Panc1 (cell line): ENCODE results near the gene TTLL11. TPM values are rescaled to one million over a fixed set of nuclear protein-coding genes. Genes with fewer than 3 reads are reported as not detected.

Experiments
- ATAC-seq: fragments of 200-7000 bp; cut with Tn5 transposase; 2 replicates; pipeline ENCODE4 v1.9.1; 2020; ENCODE audit warnings: mild to moderate bottlenecking, moderate library complexity
- BruUV-seq: library from RNA; stranded (reverse); fragments of 400-500 nt; replicated peaks from 2 replicates; lab custom pipeline; 2021; lab: Mats Ljungman, UMichigan
- CTCF ChIA-PET: fragments of 300-600 bp; sonication (Branson Sonifier 250); formaldehyde crosslinking; loops from one replicate; lab custom pipeline; 2022; ENCODE audit warnings: antibody characterized with exemption; lab: Charles Lee
- POLR2A ChIA-PET: fragments of 300-600 bp; sonication (Branson Sonifier 250); formaldehyde crosslinking; loops from one replicate; lab custom pipeline; 2022; ENCODE audit warnings: antibody characterized with exemption; lab: Charles Lee
- DNase-seq: peaks from one replicate; pipeline ENCODE4 v3.0.0-alpha.2; 2010; ENCODE audit warnings: low read depth, low spot score
- H3K27ac ChIP-seq: 2 replicates; pipeline ENCODE4 v1.5.1; 2011; ENCODE audit warnings: mild to moderate bottlenecking, low read length, inconsistent platforms
- H3K27me3 ChIP-seq: fragments of 200-500 bp; sonication (Bioruptor generic); 2 replicates; pipeline ENCODE4 v1.6.0; 2014; ENCODE audit warnings: low read length, inconsistent platforms; ENCODE audit not compliant: control insufficient read depth, insufficient read depth
- H3K36me3 ChIP-seq: fragments of 200-500 bp; sonication (Bioruptor generic); 2 replicates; pipeline ENCODE4 v1.5.1; 2014; ENCODE audit warnings: inconsistent platforms, mild to moderate bottlenecking, low read length, moderate library complexity; ENCODE audit not compliant: control insufficient read depth, insufficient read depth
- H3K4me1 ChIP-seq: 2 replicates; pipeline ENCODE4 v1.5.1; 2011; ENCODE audit warnings: inconsistent platforms, mild to moderate bottlenecking, low read length, moderate library complexity; ENCODE audit not compliant: control insufficient read depth, insufficient read depth
- H3K4me3 ChIP-seq, 2 experiments: 2 replicates each; pipeline ENCODE4 v1.5.1; 2011 to 2012; ENCODE audit warnings: low read depth in 2 of 2, low read length in 2 of 2, mild to moderate bottlenecking in 2 of 2, inconsistent platforms in 1 of 2, moderate library complexity in 1 of 2
- H3K9me3 ChIP-seq: fragments of 200-500 bp; sonication (Bioruptor generic); 2 replicates; pipeline ENCODE4 v1.5.1; 2014; ENCODE audit warnings: low read depth, mild to moderate bottlenecking, inconsistent platforms, low read length, moderate library complexity; ENCODE audit not compliant: control insufficient read depth, insufficient read depth
- POLR2AphosphoS5 ChIP-seq: IDR thresholded peaks from 2 replicates; pipeline ENCODE4 v1.6.1; 2012; ENCODE audit warnings: mild to moderate bottlenecking, low read depth, low read length, moderate library complexity
- SIN3A ChIP-seq: IDR thresholded peaks from 2 replicates; pipeline ENCODE4 v1.6.1; 2012; ENCODE audit warnings: low read depth, mild to moderate bottlenecking, low read length, moderate library complexity, borderline replicate concordance; ENCODE audit not compliant: insufficient read depth
- TCF7L2 ChIP-seq: IDR thresholded peaks from 2 replicates; pipeline ENCODE4 v1.6.1; 2011; ENCODE audit warnings: mild to moderate bottlenecking, low read depth, low read length, inconsistent platforms
- in situ Hi-C: cut with HindIII; loops from 2 replicates; pipeline ENCODE4 v1.10.0; 2016; ENCODE audit warnings: low sequenced_read_pairs, low pct_unique_long_range_greater_than_20kb
- intact Hi-C: fragments of 100-400 bp; cut with micrococcal nuclease; formaldehyde crosslinking; loops from one replicate; pipeline ENCODE4 v1.10.0; 2022; ENCODE audit not compliant: unreplicated experiment
- total RNA-seq: library from RNA; stranded (reverse); gene quantifications from one replicate; pipeline ENCODE4 v1.2.1, GENCODE V29; 2021; ENCODE audit not compliant: unreplicated experiment
- TF ChIP-seq, protein P1 (sequence below): fragments of 450-650 bp; IDR thresholded peaks from 2 replicates; pipeline ENCODE4 v1.5.1; 2017; ENCODE audit warnings: mild to moderate bottlenecking
- TF ChIP-seq, protein P2 (sequence below), 2 experiments: IDR thresholded peaks; 2 replicates each; pipeline ENCODE4 v1.6.1; 2011 to 2012; ENCODE audit warnings: low read depth in 2 of 2, control low read depth in 1 of 2, low read length in 1 of 2, mild to moderate bottlenecking in 1 of 2, moderate library complexity in 1 of 2; ENCODE audit not compliant: insufficient read depth in 1 of 2

TTLL11 gene
- total RNA-seq, 1 experiment from 2014 or later = 1.1 TPM

DNA sequence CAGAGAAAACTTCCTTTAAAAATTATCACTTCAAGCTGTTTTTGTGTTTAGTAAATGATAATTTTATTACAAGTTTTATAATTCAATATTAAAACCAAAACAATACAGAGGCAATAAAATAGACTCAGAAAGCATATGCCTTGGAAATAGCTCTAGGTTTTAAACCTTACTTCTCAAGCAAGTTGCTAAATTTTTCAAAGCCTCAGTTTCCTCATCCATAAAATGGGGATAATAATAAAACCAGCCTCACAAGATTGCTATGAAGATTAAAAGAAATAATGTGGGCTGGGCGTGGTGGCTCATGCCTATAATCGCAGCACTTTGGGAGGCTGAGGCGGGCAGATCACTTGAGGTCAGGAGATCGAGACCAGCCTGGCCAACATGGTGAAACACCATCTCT lies 62.8 kb downstream of the TTLL11 start:
- no peak for TF ChIP-seq POLR2AphosphoS5
- TF ChIP-seq SIN3A = no peak
- TF ChIP-seq, protein P1, sequence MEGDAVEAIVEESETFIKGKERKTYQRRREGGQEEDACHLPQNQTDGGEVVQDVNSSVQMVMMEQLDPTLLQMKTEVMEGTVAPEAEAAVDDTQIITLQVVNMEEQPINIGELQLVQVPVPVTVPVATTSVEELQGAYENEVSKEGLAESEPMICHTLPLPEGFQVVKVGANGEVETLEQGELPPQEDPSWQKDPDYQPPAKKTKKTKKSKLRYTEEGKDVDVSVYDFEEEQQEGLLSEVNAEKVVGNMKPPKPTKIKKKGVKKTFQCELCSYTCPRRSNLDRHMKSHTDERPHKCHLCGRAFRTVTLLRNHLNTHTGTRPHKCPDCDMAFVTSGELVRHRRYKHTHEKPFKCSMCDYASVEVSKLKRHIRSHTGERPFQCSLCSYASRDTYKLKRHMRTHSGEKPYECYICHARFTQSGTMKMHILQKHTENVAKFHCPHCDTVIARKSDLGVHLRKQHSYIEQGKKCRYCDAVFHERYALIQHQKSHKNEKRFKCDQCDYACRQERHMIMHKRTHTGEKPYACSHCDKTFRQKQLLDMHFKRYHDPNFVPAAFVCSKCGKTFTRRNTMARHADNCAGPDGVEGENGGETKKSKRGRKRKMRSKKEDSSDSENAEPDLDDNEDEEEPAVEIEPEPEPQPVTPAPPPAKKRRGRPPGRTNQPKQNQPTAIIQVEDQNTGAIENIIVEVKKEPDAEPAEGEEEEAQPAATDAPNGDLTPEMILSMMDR = no peak
- TF ChIP-seq, protein P2, sequence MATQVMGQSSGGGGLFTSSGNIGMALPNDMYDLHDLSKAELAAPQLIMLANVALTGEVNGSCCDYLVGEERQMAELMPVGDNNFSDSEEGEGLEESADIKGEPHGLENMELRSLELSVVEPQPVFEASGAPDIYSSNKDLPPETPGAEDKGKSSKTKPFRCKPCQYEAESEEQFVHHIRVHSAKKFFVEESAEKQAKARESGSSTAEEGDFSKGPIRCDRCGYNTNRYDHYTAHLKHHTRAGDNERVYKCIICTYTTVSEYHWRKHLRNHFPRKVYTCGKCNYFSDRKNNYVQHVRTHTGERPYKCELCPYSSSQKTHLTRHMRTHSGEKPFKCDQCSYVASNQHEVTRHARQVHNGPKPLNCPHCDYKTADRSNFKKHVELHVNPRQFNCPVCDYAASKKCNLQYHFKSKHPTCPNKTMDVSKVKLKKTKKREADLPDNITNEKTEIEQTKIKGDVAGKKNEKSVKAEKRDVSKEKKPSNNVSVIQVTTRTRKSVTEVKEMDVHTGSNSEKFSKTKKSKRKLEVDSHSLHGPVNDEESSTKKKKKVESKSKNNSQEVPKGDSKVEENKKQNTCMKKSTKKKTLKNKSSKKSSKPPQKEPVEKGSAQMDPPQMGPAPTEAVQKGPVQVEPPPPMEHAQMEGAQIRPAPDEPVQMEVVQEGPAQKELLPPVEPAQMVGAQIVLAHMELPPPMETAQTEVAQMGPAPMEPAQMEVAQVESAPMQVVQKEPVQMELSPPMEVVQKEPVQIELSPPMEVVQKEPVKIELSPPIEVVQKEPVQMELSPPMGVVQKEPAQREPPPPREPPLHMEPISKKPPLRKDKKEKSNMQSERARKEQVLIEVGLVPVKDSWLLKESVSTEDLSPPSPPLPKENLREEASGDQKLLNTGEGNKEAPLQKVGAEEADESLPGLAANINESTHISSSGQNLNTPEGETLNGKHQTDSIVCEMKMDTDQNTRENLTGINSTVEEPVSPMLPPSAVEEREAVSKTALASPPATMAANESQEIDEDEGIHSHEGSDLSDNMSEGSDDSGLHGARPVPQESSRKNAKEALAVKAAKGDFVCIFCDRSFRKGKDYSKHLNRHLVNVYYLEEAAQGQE (IDR thresholded peaks at IDR 0.05; ENCODE audit: insufficient read depth in 1 of 2, low read depth in 2 of 2, low read length in 1 of 2) = no peak
- no peak for TF ChIP-seq TCF7L2
- ATAC-seq (no peak), DNase-seq (no peak)
- CTCF ChIA-PET = no interaction called here
- no peak overlapping the region for H3K4me3 ChIP-seq
- intact Hi-C loops = no loop called here
- no peaks in the 10 kb centered on the region for H3K9me3 ChIP-seq
- H3K36me3 ChIP-seq = no peaks in the 10 kb centered on the region
- H3K27ac ChIP-seq = no peak overlapping the region
- in situ Hi-C loops = no loop called here
- no peaks in the 10 kb centered on the region for H3K27me3 ChIP-seq
- BruUV-seq = no TSS peak
- POLR2A ChIA-PET = interaction anchor here (0.5 kb wide), 1 partner anchor 44 kb away, joined by 8 read pairs; no protein-coding TSS in a partner anchor
- H3K4me1 ChIP-seq = no peaks in the 10 kb centered on the region

DNA sequence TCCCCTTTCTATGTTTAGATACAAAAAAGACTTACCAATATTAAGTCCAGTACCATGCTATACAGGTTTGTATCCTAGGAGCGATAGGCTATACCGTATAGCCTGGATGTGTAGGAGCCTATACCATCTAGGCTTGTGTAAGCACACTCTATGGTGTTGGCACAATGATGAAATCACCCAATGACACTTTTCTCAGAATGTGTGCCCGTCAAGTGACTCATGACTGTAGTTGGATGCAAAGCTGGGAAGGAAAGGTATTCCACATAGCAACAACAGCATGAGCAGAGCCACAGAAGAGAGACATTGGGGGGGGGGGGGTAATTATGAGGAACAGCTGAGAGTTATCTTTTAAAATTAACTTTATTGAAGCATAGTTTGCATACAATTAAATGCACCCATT lies 63.2 kb downstream of the TTLL11 start:
- no peak for DNase-seq
- BruUV-seq = no TSS peak
- in situ Hi-C loops (no loop called here), intact Hi-C loops (no loop called here)
- ChIA-PET POLR2A (interaction anchor here (0.5 kb wide), 1 partner anchor 44 kb away, joined by 8 read pairs; no protein-coding TSS in a partner anchor), CTCF (no interaction called here)
- TF ChIP-seq, protein P1 = no peak
- TF ChIP-seq, protein P2 (IDR thresholded peaks at IDR 0.05; ENCODE audit: insufficient read depth in 1 of 2, low read depth in 2 of 2, low read length in 1 of 2) = no peak
- TF ChIP-seq TCF7L2 (no peak), SIN3A (no peak), POLR2AphosphoS5 (no peak)
- Histone ChIP-seq H3K27me3 (no peaks in the 10 kb centered on the region), H3K4me1 (no peaks in the 10 kb centered on the region), H3K9me3 (no peaks in the 10 kb centered on the region), H3K36me3 (no peaks in the 10 kb centered on the region), H3K27ac (no peak overlapping the region), H3K4me3 (no peak overlapping the region)
- no peak for ATAC-seq
